Esophagus muscularis mucosa (tissue), 4 donors: ENCODE data around the gene JKAMP. TPM values are rescaled to one million over a fixed set of nuclear protein-coding genes. Genes with fewer than 3 reads are reported as not detected.

Source experiments
- DNase-seq: peaks from one replicate; pipeline ENCODE4 v3.0.0-alpha.2; 2017; ENCODE audit errors: extremely low spot score
- H3K27ac ChIP-seq, 4 donors: fragments of 200-600 bp; sonication (generic); replicated peaks in 1 of 4; 1 replicate in 3 of 4; 2 replicates in 1 of 4; pipeline ENCODE4 v1.5.1; 2016 to 2019; ENCODE audit warnings: mild to moderate bottlenecking in 1 of 4
- H3K27me3 ChIP-seq, 4 donors: fragments of 200-600 bp; sonication (generic); one replicate each; pipeline versions ENCODE4 v1.5.1 to v1.6.0; 2016 to 2019
- H3K36me3 ChIP-seq, 4 donors: fragments of 200-600 bp; sonication (generic); one replicate each; pipeline ENCODE4 v1.5.1; 2016 to 2019
- H3K4me1 ChIP-seq, 4 donors: fragments of 200-600 bp; sonication (generic); one replicate each; pipeline ENCODE4 v1.5.1; 2016 to 2019
- H3K4me3 ChIP-seq, 4 donors: fragments of 200-600 bp; sonication (generic); 1 replicate in 2 of 4; 2 replicates in 2 of 4; pipeline ENCODE4 v1.5.1; 2016 to 2019; ENCODE audit warnings: mild to moderate bottlenecking in 4 of 4, moderate library complexity in 1 of 4
- H3K9me3 ChIP-seq, 4 donors: fragments of 200-600 bp; sonication (generic); 1 replicate in 3 of 4; 2 replicates in 1 of 4; pipeline ENCODE4 v1.5.1; 2016 to 2019
- EP300 ChIP-seq: sonication (generic); formaldehyde crosslinking; IDR thresholded peaks from one replicate; pipeline ENCODE4 v1.6.1; 2017; ENCODE audit warnings: antibody characterized with exemption
- POLR2A ChIP-seq: fragments of 450-650 bp; IDR thresholded peaks from one replicate; pipeline ENCODE4 v1.6.1; 2017; ENCODE audit warnings: antibody characterized with exemption, moderate library complexity, mild to moderate bottlenecking, low read depth
- POLR2AphosphoS5 ChIP-seq, 2 donors: sonication (generic); formaldehyde crosslinking; IDR thresholded peaks; one replicate each; pipeline ENCODE4 v1.6.1; 2017; ENCODE audit warnings: antibody characterized with exemption in 2 of 2
- WGBS: methylation state at CpG from one replicate; pipeline ENCODE4 v1.1.5; 2018; 5-methylcytosine and 5-hydroxymethylcytosine counted together
- intact Hi-C: fragments of 100-400 bp; cut with DNase I; formaldehyde crosslinking; loops from one replicate; pipeline ENCODE4 v1.15.1; 2023
- total RNA-seq, 4 donors: library from RNA; depleted of rRNA; stranded (reverse); fragments of >200 nt; gene quantifications; one replicate each; pipeline versions ENCODE4 v1.1.0 to v1.2.1, GENCODE V29; 2016
- TF ChIP-seq, protein P1 (sequence below), 3 experiments: fragments of 200-600 bp in 2 of 3; fragments of 450-650 bp in 1 of 3; sonication (generic) in 2 of 3; IDR thresholded peaks; one replicate each; pipeline ENCODE4 v1.5.1; 2017 to 2019; ENCODE audit warnings: antibody characterized with exemption in 3 of 3, mild to moderate bottlenecking in 2 of 3, moderate library complexity in 1 of 3

The JKAMP gene
- total RNA-seq, 4 donors from 2014 or later = 23.3 to 27.8 (median 26.3) TPM

DNA sequence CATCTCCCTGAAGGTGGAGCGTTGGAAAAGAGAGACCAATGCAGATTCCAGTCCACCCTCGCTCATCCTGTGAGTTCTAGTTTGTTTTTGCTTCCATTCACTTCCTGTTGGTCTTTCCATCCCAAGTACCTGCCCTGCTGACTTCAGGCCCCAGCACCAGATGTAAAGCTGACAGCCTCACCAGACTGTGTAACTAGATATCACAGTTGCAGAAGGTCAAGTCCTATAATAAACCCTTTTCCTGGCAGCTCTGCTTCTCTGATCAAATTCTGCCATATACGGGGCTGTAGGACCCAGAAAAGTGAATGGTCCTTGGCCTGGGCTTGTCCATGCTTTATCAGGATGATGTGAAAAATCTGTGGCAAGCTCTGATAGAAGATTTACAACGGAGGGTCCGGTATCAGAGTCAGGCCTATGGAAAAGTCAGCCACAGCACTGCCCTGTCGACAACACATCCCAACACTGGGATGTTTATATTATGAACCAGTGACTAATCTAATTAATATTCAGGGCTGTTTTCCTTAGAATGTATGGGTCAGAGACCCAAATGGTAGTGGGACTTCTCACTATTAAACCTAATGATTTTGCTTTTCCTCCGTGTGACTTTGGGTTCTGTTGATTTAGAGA lies 50.2 kb downstream of the JKAMP start:
- WGBS = 62% methylated on average over 7 of the region's 7 CpGs
- DNase-seq = no peak
- H3K27me3 ChIP-seq = no peaks in the 10 kb centered on the region
- TF ChIP-seq EP300 = no peak
- no peak for TF ChIP-seq POLR2A
- TF ChIP-seq, protein P1, sequence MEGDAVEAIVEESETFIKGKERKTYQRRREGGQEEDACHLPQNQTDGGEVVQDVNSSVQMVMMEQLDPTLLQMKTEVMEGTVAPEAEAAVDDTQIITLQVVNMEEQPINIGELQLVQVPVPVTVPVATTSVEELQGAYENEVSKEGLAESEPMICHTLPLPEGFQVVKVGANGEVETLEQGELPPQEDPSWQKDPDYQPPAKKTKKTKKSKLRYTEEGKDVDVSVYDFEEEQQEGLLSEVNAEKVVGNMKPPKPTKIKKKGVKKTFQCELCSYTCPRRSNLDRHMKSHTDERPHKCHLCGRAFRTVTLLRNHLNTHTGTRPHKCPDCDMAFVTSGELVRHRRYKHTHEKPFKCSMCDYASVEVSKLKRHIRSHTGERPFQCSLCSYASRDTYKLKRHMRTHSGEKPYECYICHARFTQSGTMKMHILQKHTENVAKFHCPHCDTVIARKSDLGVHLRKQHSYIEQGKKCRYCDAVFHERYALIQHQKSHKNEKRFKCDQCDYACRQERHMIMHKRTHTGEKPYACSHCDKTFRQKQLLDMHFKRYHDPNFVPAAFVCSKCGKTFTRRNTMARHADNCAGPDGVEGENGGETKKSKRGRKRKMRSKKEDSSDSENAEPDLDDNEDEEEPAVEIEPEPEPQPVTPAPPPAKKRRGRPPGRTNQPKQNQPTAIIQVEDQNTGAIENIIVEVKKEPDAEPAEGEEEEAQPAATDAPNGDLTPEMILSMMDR (IDR thresholded peaks at IDR 0.05) = no peak
- no peak for TF ChIP-seq POLR2AphosphoS5 (IDR thresholded peaks at IDR 0.05)
- intact Hi-C loops = no loop called here
- no peaks in the 10 kb centered on the region for H3K4me1 ChIP-seq
- H3K27ac ChIP-seq = no peak overlapping the region
- H3K4me3 ChIP-seq = no peak overlapping the region
- no peaks in the 10 kb centered on the region for H3K9me3 ChIP-seq
- H3K36me3 ChIP-seq = no peaks in the 10 kb centered on the region

GRCh38 chr14:59537476-59537875 lies 53.2 kb downstream of the JKAMP start:
- Histone ChIP-seq H3K9me3 (no peaks in the 10 kb centered on the region), H3K4me1 (no peaks in the 10 kb centered on the region), H3K27me3 (no peaks in the 10 kb centered on the region), H3K27ac (no peak overlapping the region), H3K4me3 (no peak overlapping the region), H3K36me3 (no peaks in the 10 kb centered on the region)
- no peak for TF ChIP-seq POLR2A
- no peak for TF ChIP-seq EP300
- TF ChIP-seq, protein P1 (IDR thresholded peaks at IDR 0.05) = no peak
- no peak for TF ChIP-seq POLR2AphosphoS5 (IDR thresholded peaks at IDR 0.05)
- intact Hi-C loops = no loop called here
- no peak for DNase-seq
- 88% methylated on average over 1 of the region's 1 CpG for WGBS

GRCh38 chr14:59538936-59539335 lies 54.6 kb downstream of the JKAMP start:
- Histone ChIP-seq H3K36me3 (no peaks in the 10 kb centered on the region), H3K4me1 (no peaks in the 10 kb centered on the region), H3K27ac (no peak overlapping the region), H3K27me3 (no peaks in the 10 kb centered on the region), H3K9me3 (no peaks in the 10 kb centered on the region), H3K4me3 (no peak overlapping the region)
- intact Hi-C loops = no loop called here
- TF ChIP-seq POLR2A (no peak), POLR2AphosphoS5 (IDR thresholded peaks at IDR 0.05) (no peak), EP300 (no peak)
- TF ChIP-seq, protein P1 (IDR thresholded peaks at IDR 0.05) = no peak
- DNase-seq = no peak
- 84% methylated on average over 4 of the region's 4 CpGs for WGBS

GRCh38 chr14:59540852-59541251 lies 56.5 kb downstream of the JKAMP start:
- Histone ChIP-seq H3K27ac (no peak overlapping the region), H3K9me3 (no peaks in the 10 kb centered on the region), H3K4me3 (no peak overlapping the region), H3K27me3 (no peaks in the 10 kb centered on the region), H3K4me1 (no peaks in the 10 kb centered on the region), H3K36me3 (no peaks in the 10 kb centered on the region)
- 45% methylated on average over 1 of the region's 1 CpG for WGBS
- no peak for DNase-seq
- intact Hi-C loops = no loop called here
- TF ChIP-seq EP300 (no peak), POLR2A (no peak), POLR2AphosphoS5 (IDR thresholded peaks at IDR 0.05) (no peak)
- TF ChIP-seq, protein P1 (IDR thresholded peaks at IDR 0.05) = no peak

DNA sequence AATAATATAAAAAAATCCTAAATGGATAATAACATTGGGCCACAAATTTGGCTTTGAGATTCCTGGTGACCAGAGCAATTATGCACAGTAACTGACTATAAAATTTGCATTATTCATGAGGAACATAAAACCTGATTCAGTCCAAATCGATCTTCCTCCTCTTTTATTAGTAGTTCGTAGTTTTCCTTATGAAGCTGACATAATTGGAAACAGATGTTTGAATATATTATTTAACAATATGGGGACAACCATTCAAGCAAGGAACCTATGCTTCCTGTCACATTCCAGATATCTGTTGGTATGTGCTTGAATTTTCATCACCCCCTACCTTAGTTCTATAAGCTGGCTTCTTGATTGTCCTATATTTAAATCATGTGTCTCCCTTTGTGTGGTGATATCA lies 57.4 kb downstream of the JKAMP start:
- Histone ChIP-seq H3K4me1 (no peaks in the 10 kb centered on the region), H3K27me3 (no peaks in the 10 kb centered on the region), H3K36me3 (no peaks in the 10 kb centered on the region), H3K4me3 (no peak overlapping the region), H3K27ac (no peak overlapping the region), H3K9me3 (no peaks in the 10 kb centered on the region)
- TF ChIP-seq EP300 (no peak), POLR2AphosphoS5 (IDR thresholded peaks at IDR 0.05) (no peak), POLR2A (no peak)
- TF ChIP-seq, protein P1 (IDR thresholded peaks at IDR 0.05) = no peak
- WGBS = 67% methylated on average over 2 of the region's 2 CpGs
- no peak for DNase-seq
- intact Hi-C loops = no loop called here
